ENCODE data around the gene COQ10A.

- TF ChIP-seq REST (IDR thresholded peaks at IDR 0.05; ENCODE audit: low read depth) (no peak), FOXM1 (IDR thresholded peaks at IDR 0.05; ENCODE audit: borderline replicate concordance, low read depth) (no peak), RAD21 (IDR thresholded peaks at IDR 0.05; ENCODE audit: low read depth) (no peak), EP300 (IDR thresholded peaks at IDR 0.05; ENCODE audit: borderline replicate concordance) (no peak), CEBPB (IDR thresholded peaks at IDR 0.05) (no peak), TEAD4 (IDR thresholded peaks at IDR 0.05) (no peak), CREB1 (IDR thresholded peaks at IDR 0.05; ENCODE audit: low read depth) (no peak), TCF12 (IDR thresholded peaks at IDR 0.05; ENCODE audit: low read depth) (no peak), YY1 (IDR thresholded peaks at IDR 0.05; ENCODE audit: low read depth) (no peak), EGR1 (IDR thresholded peaks at IDR 0.05) (no peak), NFIC (IDR thresholded peaks at IDR 0.05) (no peak), ZBTB7A (IDR thresholded peaks at IDR 0.05; ENCODE audit: low read depth) (no peak), TAF1 (IDR thresholded peaks at IDR 0.05; ENCODE audit: low read depth) (no peak), MAX (IDR thresholded peaks at IDR 0.05) (no peak)
Observed at GRCh38 chr12:56248711-56249110, 18.0 kb upstream of the COQ10A start.

Measured in Ishikawa (cell line).